Stomach (tissue), 4 donors: ENCODE results near the gene GREM2.

Experiments used
- CTCF ChIP-seq, 7 experiments: fragments of 450-650 bp in 4 of 7; fragments of 200-600 bp in 3 of 7; sonication (generic) in 3 of 7; IDR thresholded peaks; one replicate each; pipeline ENCODE4 v1.5.1; 2016 to 2019; ENCODE audit warnings: antibody characterized with exemption in 7 of 7, control low read depth in 2 of 7, mild to moderate bottlenecking in 1 of 7
- POLR2A ChIP-seq, 4 donors: fragments of 450-650 bp; IDR thresholded peaks; one replicate each; pipeline ENCODE4 v1.6.1; 2016; ENCODE audit warnings: antibody characterized with exemption in 4 of 4, control low read depth in 2 of 4, mild to moderate bottlenecking in 1 of 4, moderate library complexity in 1 of 4
- POLR2AphosphoS5 ChIP-seq, 3 donors: sonication (generic); formaldehyde crosslinking; IDR thresholded peaks; one replicate each; pipeline ENCODE4 v1.6.1; 2016; ENCODE audit warnings: antibody characterized with exemption in 3 of 3

GRCh38 chr1:240484804-240485443 lies 127.0 kb downstream of the GREM2 start:
- no peak for TF ChIP-seq POLR2AphosphoS5 (IDR thresholded peaks at IDR 0.05)
- TF ChIP-seq POLR2A (IDR thresholded peaks at IDR 0.05): no peak
- TF ChIP-seq CTCF (IDR thresholded peaks at IDR 0.05): no peak
